Measurements from ENCODE around the gene TSPAN16. TPM values are rescaled to one million over a fixed set of nuclear protein-coding genes. Genes with fewer than 3 reads are reported as not detected.

TSPAN16 gene
- total RNA-seq, 1 experiment from 2014 or later = not detected

DNA sequence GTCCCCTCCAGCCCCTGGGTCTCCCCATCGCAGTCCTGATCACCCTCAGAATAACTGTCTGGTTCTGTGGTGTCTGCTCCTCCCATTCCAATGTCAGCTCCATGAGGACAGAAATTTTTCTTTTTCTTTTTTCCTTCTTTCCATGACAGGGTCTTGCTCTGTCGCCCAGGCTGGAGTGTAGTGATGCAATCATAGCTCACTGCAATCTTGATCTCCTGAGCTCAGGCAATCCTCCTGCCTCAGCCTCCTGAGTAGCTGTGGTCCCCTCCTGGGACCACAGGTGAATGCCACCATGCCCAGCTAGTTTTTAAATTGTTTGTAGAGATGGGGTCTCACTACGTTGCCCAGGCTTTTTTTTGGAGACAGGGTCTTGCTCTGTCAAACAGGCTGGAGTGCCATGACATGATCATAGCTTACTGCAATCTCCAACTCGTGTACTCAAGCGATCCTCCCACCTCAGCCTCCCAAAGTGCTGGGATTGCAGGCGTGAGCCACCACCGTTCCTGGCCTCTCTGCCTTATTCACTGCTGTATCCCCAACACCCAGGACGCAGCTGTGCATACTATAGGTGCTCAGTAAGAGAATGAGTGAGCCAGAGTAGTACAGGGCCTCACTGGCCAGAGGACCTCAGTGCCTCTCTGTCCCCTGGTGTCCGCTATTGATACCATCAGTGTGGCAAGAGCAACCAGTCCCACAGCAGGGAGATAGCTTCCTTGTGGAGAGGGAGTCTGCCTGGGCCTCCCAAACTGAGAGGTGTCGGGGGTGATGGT, 28.5 kb upstream of the TSPAN16 start:
- no peaks in the 10 kb centered on the region for H4K20me1 ChIP-seq (ENCODE audit: control insufficient read depth, insufficient read depth, insufficient read length)
- peaks cover 3% of the 10 kb centered on the region for H3K23me2 ChIP-seq (ENCODE audit: insufficient read length, low read depth, low read length, poor library complexity, severe bottlenecking)
- peak overlapping the region in 1 of 2 experiments; percentile 32; a peak in 1 of 5 replicates for H3K4me3 Mint-ChIP-seq
- H2AFZ ChIP-seq (ENCODE audit: low read length) = no peak overlapping the region
- no peak overlapping the region for H2BK120ac ChIP-seq (ENCODE audit: low read depth, low read length, poor library complexity, severe bottlenecking)
- H3K18ac ChIP-seq (ENCODE audit: insufficient read length, low read depth, low read length) = no peak overlapping the region
- H2BK5ac ChIP-seq (ENCODE audit: insufficient read length, low read length) = no peak overlapping the region
- peaks cover 2% of the 10 kb centered on the region; the same call in 1 of the 2 replicates for H3K27me3 Mint-ChIP-seq (ENCODE audit: low read depth)
- no peaks in the 10 kb centered on the region for H3K79me2 ChIP-seq (ENCODE audit: insufficient read depth, low read length)
- no peaks in the 10 kb centered on the region for H3K27me3 ChIP-seq (ENCODE audit: insufficient read depth, low read length)
- no peak for DNase-seq
- no peak overlapping the region for H2BK20ac ChIP-seq (ENCODE audit: low read depth, low read length, poor library complexity, severe bottlenecking)
- no peak overlapping the region for H4K5ac ChIP-seq (ENCODE audit: insufficient read length, low read depth, low read length)
- H3K4me2 ChIP-seq (ENCODE audit: insufficient read depth, insufficient read length, low read length) = no peak overlapping the region
- no peaks in the 10 kb centered on the region for H3K9me3 Mint-ChIP-seq
- H2BK15ac ChIP-seq (ENCODE audit: low read depth, low read length) = no peak overlapping the region
- peaks cover 7 to 14% of the 10 kb centered on the region in 2 experiments; a peak in 3 of 4 replicates for H3K4me1 Mint-ChIP-seq
- H4K91ac ChIP-seq (ENCODE audit: insufficient read length, low read depth, low read length) = no peak overlapping the region
- H3K23ac ChIP-seq (ENCODE audit: insufficient read length, low read depth, low read length) = no peak overlapping the region
- WGBS (ENCODE audit: extremely low coverage, insufficient read length, low lambda C conversion rate) = no CpG with 5 or more reads among the region's 10 CpGs
- H3K9me3 ChIP-seq (ENCODE audit: control insufficient read depth, low read depth, low read length) = no peaks in the 10 kb centered on the region
- no peak overlapping the region for H2BK12ac ChIP-seq (ENCODE audit: insufficient read length, low read depth, low read length)
- H3K27ac ChIP-seq (ENCODE audit: insufficient read length, low read depth, low read length) = no peak overlapping the region
- H3K27ac Mint-ChIP-seq = 0 out of 7 replicates have a peak overlapping the region, but pooled peaks of 1 of the 3 experiments have one; percentile 29
- H3T11ph ChIP-seq (ENCODE audit: low read length) = no peak overlapping the region
- no peak overlapping the region for H3K56ac ChIP-seq (ENCODE audit: insufficient read length, low read depth, low read length)
- no peak overlapping the region for H4K8ac ChIP-seq (replicated peaks; ENCODE audit: insufficient read length, low read depth, low read length)
- H3K4me1 ChIP-seq (ENCODE audit: insufficient read depth, low read length) = no peaks in the 10 kb centered on the region
- H3K36me3 Mint-ChIP-seq (ENCODE audit: insufficient read depth in 1 of 3, low read depth in 3 of 3) = no peaks in the 10 kb centered on the region
- H3K9ac ChIP-seq (ENCODE audit: extremely low read depth, insufficient read length, low read length) = no peak overlapping the region
- no peak overlapping the region for H3K14ac ChIP-seq (ENCODE audit: insufficient read depth, low read length)
- H3K4ac ChIP-seq (ENCODE audit: low read depth, low read length) = no peak overlapping the region
- TF ChIP-seq, protein P1, sequence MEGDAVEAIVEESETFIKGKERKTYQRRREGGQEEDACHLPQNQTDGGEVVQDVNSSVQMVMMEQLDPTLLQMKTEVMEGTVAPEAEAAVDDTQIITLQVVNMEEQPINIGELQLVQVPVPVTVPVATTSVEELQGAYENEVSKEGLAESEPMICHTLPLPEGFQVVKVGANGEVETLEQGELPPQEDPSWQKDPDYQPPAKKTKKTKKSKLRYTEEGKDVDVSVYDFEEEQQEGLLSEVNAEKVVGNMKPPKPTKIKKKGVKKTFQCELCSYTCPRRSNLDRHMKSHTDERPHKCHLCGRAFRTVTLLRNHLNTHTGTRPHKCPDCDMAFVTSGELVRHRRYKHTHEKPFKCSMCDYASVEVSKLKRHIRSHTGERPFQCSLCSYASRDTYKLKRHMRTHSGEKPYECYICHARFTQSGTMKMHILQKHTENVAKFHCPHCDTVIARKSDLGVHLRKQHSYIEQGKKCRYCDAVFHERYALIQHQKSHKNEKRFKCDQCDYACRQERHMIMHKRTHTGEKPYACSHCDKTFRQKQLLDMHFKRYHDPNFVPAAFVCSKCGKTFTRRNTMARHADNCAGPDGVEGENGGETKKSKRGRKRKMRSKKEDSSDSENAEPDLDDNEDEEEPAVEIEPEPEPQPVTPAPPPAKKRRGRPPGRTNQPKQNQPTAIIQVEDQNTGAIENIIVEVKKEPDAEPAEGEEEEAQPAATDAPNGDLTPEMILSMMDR (conservative IDR thresholded peaks at IDR 0.05) = no peak
- H2AK5ac ChIP-seq (ENCODE audit: insufficient read length, low read length) = no peak overlapping the region
- H3K79me1 ChIP-seq (ENCODE audit: insufficient read depth, low read depth, low read length, poor library complexity, severe bottlenecking) = no peaks in the 10 kb centered on the region

All from H9 (cell line).